HepG2 (cell line): ENCODE measurements around the gene ZNF428. TPM values are rescaled to one million over a fixed set of nuclear protein-coding genes. Genes with fewer than 3 reads are reported as not detected.

Experiments used
- ADNP ChIP-seq: sonication (generic); formaldehyde crosslinking; IDR thresholded peaks from 2 replicates; pipeline ENCODE4 v1.4.0; 2020; ENCODE audit warnings: missing genetic modification reagents
- ARID4A ChIP-seq: sonication (generic); formaldehyde crosslinking; IDR thresholded peaks from 2 replicates; pipeline ENCODE4 v1.5.0; 2020; ENCODE audit warnings: mild to moderate bottlenecking, missing genetic modification reagents, borderline replicate concordance
- FOXO4 ChIP-seq: sonication (generic); formaldehyde crosslinking; conservative IDR thresholded peaks from 2 replicates; pipeline ENCODE4 v1.8.1; 2023; ENCODE audit warnings: missing genetic modification reagents
- MEIS2 ChIP-seq: sonication (generic); formaldehyde crosslinking; IDR thresholded peaks from 2 replicates; pipeline ENCODE4 v1.9.0; 2021; ENCODE audit warnings: mild to moderate bottlenecking, missing genetic modification reagents
- NCOA2 ChIP-seq: sonication (generic); formaldehyde crosslinking; IDR thresholded peaks from 2 replicates; pipeline ENCODE4 v1.8.0; 2022; ENCODE audit warnings: inconsistent platforms
- NKX3-1 ChIP-seq: sonication (generic); formaldehyde crosslinking; IDR thresholded peaks from 2 replicates; pipeline ENCODE4 v1.5.0; 2020; ENCODE audit warnings: missing genetic modification reagents
- RBFOX2 ChIP-seq: fragments of 200-400 bp; formaldehyde crosslinking; IDR thresholded peaks from 2 replicates; pipeline ENCODE4 v1.6.1; 2017; ENCODE audit warnings: low read depth, mild to moderate bottlenecking, low read length
- TBX3 ChIP-seq: fragments of 450-650 bp; IDR thresholded peaks from 2 replicates; pipeline ENCODE4 v1.6.1; 2017; ENCODE audit warnings: antibody characterized with exemption, mild to moderate bottlenecking, inconsistent platforms, borderline replicate concordance
- ZBTB38 ChIP-seq: sonication (generic); formaldehyde crosslinking; IDR thresholded peaks from 2 replicates; pipeline ENCODE4 v1.5.1; 2020; ENCODE audit warnings: mild to moderate bottlenecking, missing genetic modification reagents
- ZFP37 ChIP-seq: sonication (generic); formaldehyde crosslinking; IDR thresholded peaks from 2 replicates; pipeline ENCODE4 v1.4.0; 2020; ENCODE audit warnings: missing genetic modification reagents, borderline replicate concordance
- ZNF660 ChIP-seq: sonication (generic); formaldehyde crosslinking; IDR thresholded peaks from 2 replicates; pipeline ENCODE4 v1.5.1; 2020; ENCODE audit warnings: mild to moderate bottlenecking, low read depth, missing genetic modification reagents, borderline replicate concordance
- polyA plus RNA-seq, 8 experiments: library from polyadenylated mRNA; depleted of rRNA in 3 of 8; stranded (reverse) in 7 of 8; unstranded in 1 of 8; fragments of >200 nt; fragmentation: Illumina TruSeq in 4 of 8; extraction: Trizol in 4 of 8; gene quantifications; 2 replicates each; pipeline versions ENCODE4 v1.2.1 to v1.2.3, GENCODE V29; 2011 to 2016; ENCODE audit warnings: low read depth in 4 of 8, missing spikeins in 1 of 8, mixed read lengths in 1 of 8; ENCODE audit not compliant: insufficient read depth in 1 of 8
- total RNA-seq, 5 experiments: library from RNA; depleted of rRNA; stranded (reverse); fragments of >200 nt; fragmentation: Illumina TruSeq; extraction: Trizol; gene quantifications; 2 replicates each; pipeline ENCODE4 v1.2.3, GENCODE V29; 2016; ENCODE audit warnings: low read depth in 1 of 5
- TF ChIP-seq, protein P1 (sequence below): sonication (generic); formaldehyde crosslinking; IDR thresholded peaks from 2 replicates; pipeline ENCODE4 v1.5.0; 2020; ENCODE audit warnings: mild to moderate bottlenecking, missing genetic modification reagents
- TF ChIP-seq, protein P2 (sequence below): sonication (generic); formaldehyde crosslinking; IDR thresholded peaks from 2 replicates; pipeline ENCODE4 v1.5.0; 2020; ENCODE audit warnings: mild to moderate bottlenecking, missing genetic modification reagents

The ZNF428 gene
- total and polyA plus RNA-seq, 2 of the 13 experiments (the other 11 are each of a cell fraction or from before 2014, with no cell fraction given) = 10.4 to 26.9 TPM

GRCh38 chr19:43619262-43620060 lies at the start of gene ZNF428 (continued):
- TF ChIP-seq ZFP37 (no peak), ZNF660 (CRISPR knock-in tag) (no peak), NKX3-1 (CRISPR knock-in tag) (0 out of 2 replicates have a peak, but pooled peaks have one; percentile 12), ARID4A (peak; percentile 85), RBFOX2 (peak; percentile 99), NCOA2 (peak; percentile 37), MEIS2 (CRISPR knock-in tag) (peak; percentile 76), ZBTB38 (CRISPR knock-in tag) (no peak), FOXO4 (CRISPR knock-in tag) (peak; percentile 13; the same call in 1 of the 2 replicates), ADNP (CRISPR knock-in tag) (no peak), TBX3 (no peak)
- TF ChIP-seq, protein P1, sequence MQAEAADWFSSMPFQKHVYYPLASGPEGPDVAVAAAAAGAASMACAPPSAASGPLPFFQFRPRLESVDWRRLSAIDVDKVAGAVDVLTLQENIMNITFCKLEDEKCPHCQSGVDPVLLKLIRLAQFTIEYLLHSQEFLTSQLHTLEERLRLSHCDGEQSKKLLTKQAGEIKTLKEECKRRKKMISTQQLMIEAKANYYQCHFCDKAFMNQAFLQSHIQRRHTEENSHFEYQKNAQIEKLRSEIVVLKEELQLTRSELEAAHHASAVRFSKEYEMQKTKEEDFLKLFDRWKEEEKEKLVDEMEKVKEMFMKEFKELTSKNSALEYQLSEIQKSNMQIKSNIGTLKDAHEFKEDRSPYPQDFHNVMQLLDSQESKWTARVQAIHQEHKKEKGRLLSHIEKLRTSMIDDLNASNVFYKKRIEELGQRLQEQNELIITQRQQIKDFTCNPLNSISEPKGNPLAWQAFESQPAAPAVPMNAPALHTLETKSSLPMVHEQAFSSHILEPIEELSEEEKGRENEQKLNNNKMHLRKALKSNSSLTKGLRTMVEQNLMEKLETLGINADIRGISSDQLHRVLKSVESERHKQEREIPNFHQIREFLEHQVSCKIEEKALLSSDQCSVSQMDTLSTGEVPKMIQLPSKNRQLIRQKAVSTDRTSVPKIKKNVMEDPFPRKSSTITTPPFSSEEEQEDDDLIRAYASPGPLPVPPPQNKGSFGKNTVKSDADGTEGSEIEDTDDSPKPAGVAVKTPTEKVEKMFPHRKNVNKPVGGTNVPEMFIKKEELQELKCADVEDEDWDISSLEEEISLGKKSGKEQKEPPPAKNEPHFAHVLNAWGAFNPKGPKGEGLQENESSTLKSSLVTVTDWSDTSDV = peak; percentile 85; the same call in 1 of the 2 replicates
- TF ChIP-seq, protein P2, sequence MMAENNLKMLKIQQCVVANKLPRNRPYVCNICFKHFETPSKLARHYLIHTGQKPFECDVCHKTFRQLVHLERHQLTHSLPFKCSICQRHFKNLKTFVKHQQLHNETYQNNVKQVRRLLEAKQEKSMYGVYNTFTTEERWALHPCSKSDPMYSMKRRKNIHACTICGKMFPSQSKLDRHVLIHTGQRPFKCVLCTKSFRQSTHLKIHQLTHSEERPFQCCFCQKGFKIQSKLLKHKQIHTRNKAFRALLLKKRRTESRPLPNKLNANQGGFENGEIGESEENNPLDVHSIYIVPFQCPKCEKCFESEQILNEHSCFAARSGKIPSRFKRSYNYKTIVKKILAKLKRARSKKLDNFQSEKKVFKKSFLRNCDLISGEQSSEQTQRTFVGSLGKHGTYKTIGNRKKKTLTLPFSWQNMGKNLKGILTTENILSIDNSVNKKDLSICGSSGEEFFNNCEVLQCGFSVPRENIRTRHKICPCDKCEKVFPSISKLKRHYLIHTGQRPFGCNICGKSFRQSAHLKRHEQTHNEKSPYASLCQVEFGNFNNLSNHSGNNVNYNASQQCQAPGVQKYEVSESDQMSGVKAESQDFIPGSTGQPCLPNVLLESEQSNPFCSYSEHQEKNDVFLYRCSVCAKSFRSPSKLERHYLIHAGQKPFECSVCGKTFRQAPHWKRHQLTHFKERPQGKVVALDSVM (CRISPR knock-in tag) = peak; percentile 65
